PC-9 (cell line): ENCODE data around the gene GCA. TPM values are rescaled to one million over a fixed set of nuclear protein-coding genes. Genes with fewer than 3 reads are reported as not detected.

ENCODE experiments used
- BruUV-seq: library from RNA; stranded (reverse); fragments of 400-500 nt; replicated peaks from 2 replicates; lab custom pipeline; 2021; lab: Mats Ljungman, UMichigan
- CTCF ChIA-PET: fragments of 300-600 bp; sonication (Branson Sonifier 250); formaldehyde crosslinking; loops from one replicate; lab custom pipeline; 2022; ENCODE audit warnings: antibody characterized with exemption; lab: Charles Lee
- POLR2A ChIA-PET: fragments of 300-600 bp; sonication (Branson Sonifier 250); formaldehyde crosslinking; loops from one replicate; lab custom pipeline; 2022; ENCODE audit warnings: antibody characterized with exemption; ENCODE audit not compliant: unreplicated experiment; lab: Charles Lee
- DNase-seq, 2 experiments: peaks; one replicate each; pipeline versions ENCODE4 v3.0.0 to v3.0.0-alpha.2; 2015 to 2022; ENCODE audit warnings: mixed read lengths in 1 of 2
- H2AFZ ChIP-seq: fragments of 200-600 bp; sonication (generic); 2 replicates; pipeline ENCODE4 v1.8.1; 2017; ENCODE audit warnings: antibody characterized with exemption
- H3F3A ChIP-seq: fragments of 200-600 bp; sonication (generic); 2 replicates; pipeline ENCODE4 v1.8.1; 2017; ENCODE audit warnings: antibody characterized with exemption, mild to moderate bottlenecking, low read depth; ENCODE audit not compliant: insufficient read depth
- H3K27ac ChIP-seq: fragments of 200-600 bp; sonication (generic); 2 replicates; pipeline ENCODE4 v1.6.1; 2016; ENCODE audit warnings: mixed run types
- H3K27me3 ChIP-seq: fragments of 200-600 bp; sonication (generic); 2 replicates; pipeline ENCODE4 v1.6.1; 2016; ENCODE audit warnings: low read depth, mixed run types; ENCODE audit not compliant: insufficient read depth
- H3K36me3 ChIP-seq: fragments of 200-600 bp; sonication (generic); 2 replicates; pipeline ENCODE4 v1.6.1; 2016; ENCODE audit warnings: low read depth, mixed run types
- H3K4me1 ChIP-seq: fragments of 200-600 bp; sonication (generic); replicated peaks from 2 replicates; pipeline ENCODE4 v1.6.1; 2016; ENCODE audit warnings: mixed run types; ENCODE audit not compliant: insufficient read depth
- H3K4me2 ChIP-seq: fragments of 200-600 bp; sonication (generic); 2 replicates; pipeline ENCODE4 v1.6.1; 2017; ENCODE audit warnings: mixed run types
- H3K4me3 ChIP-seq: fragments of 200-600 bp; sonication (generic); 2 replicates; pipeline ENCODE4 v1.6.1; 2016; ENCODE audit warnings: mixed run types
- H3K79me2 ChIP-seq: fragments of 200-600 bp; sonication (generic); 2 replicates; pipeline ENCODE4 v1.6.1; 2017; ENCODE audit warnings: low read depth, mixed run types
- H3K9me2 ChIP-seq: fragments of 200-600 bp; sonication (generic); 2 replicates; pipeline ENCODE4 v1.8.1; 2017; ENCODE audit warnings: mild to moderate bottlenecking; ENCODE audit not compliant: insufficient read depth
- H3K9me3 ChIP-seq: fragments of 200-600 bp; sonication (generic); 2 replicates; pipeline ENCODE4 v1.8.1; 2016; ENCODE audit warnings: low read depth; ENCODE audit not compliant: insufficient read depth
- H4K20me1 ChIP-seq: fragments of 200-600 bp; sonication (generic); 2 replicates; pipeline ENCODE4 v1.8.1; 2017; ENCODE audit not compliant: insufficient read depth
- CTCF ChIP-seq: fragments of 200-600 bp; sonication (generic); conservative IDR thresholded peaks from 2 replicates; pipeline ENCODE4 v1.6.1; 2017; ENCODE audit warnings: mixed run types, antibody characterized with exemption, mild to moderate bottlenecking, moderate library complexity
- EZH2 ChIP-seq: fragments of 200-600 bp; sonication (generic); IDR thresholded peaks from 2 replicates; pipeline ENCODE4 v1.8.0; 2017; ENCODE audit warnings: antibody characterized with exemption, low read depth
- intact Hi-C: fragments of 100-400 bp; cut with micrococcal nuclease; formaldehyde crosslinking; loops from one replicate; pipeline ENCODE4 v1.10.0; 2022; ENCODE audit not compliant: unreplicated experiment
- total RNA-seq: library from RNA; stranded (reverse); gene quantifications from 2 replicates; pipeline ENCODE4 v1.2.3, GENCODE V29; 2021

GCA gene
- total RNA-seq, 1 experiment from 2014 or later, result 13.4 TPM

- Histone ChIP-seq H3K27ac (no peak overlapping the region), H3K9me2 (no peaks in the 10 kb centered on the region), H2AFZ (no peak overlapping the region), H4K20me1 (no peaks in the 10 kb centered on the region), H3K27me3 (no peaks in the 10 kb centered on the region), H3K4me2 (no peak overlapping the region), H3K79me2 (no peaks in the 10 kb centered on the region), H3K4me3 (no peak overlapping the region), H3K4me1 (peaks cover 6% of the 10 kb centered on the region; the same call in 1 of the 2 replicates), H3K9me3 (no peaks in the 10 kb centered on the region), H3K36me3 (no peaks in the 10 kb centered on the region), H3F3A (no peaks in the 10 kb centered on the region; the same call in 1 of the 2 replicates)
- no TSS peak for BruUV-seq
- DNase-seq, result no peak
- intact Hi-C loops, result no loop called here
- TF ChIP-seq EZH2 (no peak), CTCF (no peak)
- ChIA-PET POLR2A (no interaction called here), CTCF (no interaction called here)
Measured at GRCh38 chr2:162312853-162313252, 31.1 kb upstream of the GCA start.

GRCh38 chr2:162315938-162316337 is 28.0 kb upstream of the GCA start:
- H3K4me3 ChIP-seq, result no peak overlapping the region
- no peak overlapping the region for H3K27ac ChIP-seq
- no peaks in the 10 kb centered on the region for H3K79me2 ChIP-seq
- CTCF ChIA-PET, result no interaction called here
- no peak for DNase-seq
- intact Hi-C loops, result no loop called here
- no peak for TF ChIP-seq EZH2
- TF ChIP-seq CTCF, result no peak
- H3K4me1 ChIP-seq, result no peaks in the 10 kb centered on the region
- H3F3A ChIP-seq, result no peaks in the 10 kb centered on the region; the same call in 1 of the 2 replicates
- H3K4me2 ChIP-seq, result no peak overlapping the region
- BruUV-seq, result TSS peak; percentile 25
- H3K36me3 ChIP-seq, result no peaks in the 10 kb centered on the region
- no peak overlapping the region for H2AFZ ChIP-seq
- H3K9me3 ChIP-seq, result no peaks in the 10 kb centered on the region
- no peaks in the 10 kb centered on the region for H3K9me2 ChIP-seq
- H4K20me1 ChIP-seq, result no peaks in the 10 kb centered on the region
- no peaks in the 10 kb centered on the region for H3K27me3 ChIP-seq
- POLR2A ChIA-PET, result no interaction called here

GRCh38 chr2:162316590-162316989 is 27.3 kb upstream of the GCA start:
- no peak for TF ChIP-seq CTCF
- no peak for TF ChIP-seq EZH2
- Histone ChIP-seq H3K79me2 (no peaks in the 10 kb centered on the region), H3K36me3 (no peaks in the 10 kb centered on the region), H3K27ac (no peak overlapping the region), H3K27me3 (no peaks in the 10 kb centered on the region), H3K4me1 (no peaks in the 10 kb centered on the region), H3K4me2 (peak overlapping the region; percentile 77), H4K20me1 (no peaks in the 10 kb centered on the region), H3K4me3 (no peak overlapping the region), H3K9me3 (no peaks in the 10 kb centered on the region), H3K9me2 (no peaks in the 10 kb centered on the region), H2AFZ (no peak overlapping the region), H3F3A (no peaks in the 10 kb centered on the region; the same call in 1 of the 2 replicates)
- BruUV-seq, result no TSS peak
- DNase-seq, result no peak
- ChIA-PET POLR2A (no interaction called here), CTCF (no interaction called here)
- intact Hi-C loops, result no loop called here
